OCI-LY3 (cell line): ENCODE results near the gene USP32.
A peak's percentile ranks its signal among the peaks of the same experiment; 100 is the strongest.

Source experiments
- H2AFZ ChIP-seq: fragments of 200-600, 300-600 bp; shearing (Covaris generic); 2 replicates; pipeline ENCODE4 v1.6.0; 2014; ENCODE audit warnings: antibody characterized with exemption, low read depth, low read length
- H3K27ac ChIP-seq: fragments of 200-600, 300-600 bp; sonication (generic); 2 replicates; pipeline ENCODE4 v1.5.1; 2014; ENCODE audit warnings: mild to moderate bottlenecking, low read length, moderate library complexity, mixed read lengths
- H3K27me3 ChIP-seq: fragments of 200-600, 300-600 bp; sonication (generic); 2 replicates; pipeline ENCODE4 v1.6.1; 2014; ENCODE audit warnings: low read depth, low read length, mixed read lengths
- H3K36me3 ChIP-seq: fragments of 200-600, 300-600 bp; sonication (generic); replicated peaks from 2 replicates; pipeline ENCODE3; 2014; ENCODE audit warnings: low read depth, low read length, mixed read lengths
- H3K4me1 ChIP-seq: fragments of 300-600, 200-600 bp; sonication (generic); 2 replicates; pipeline ENCODE4 v1.6.1; 2014; ENCODE audit warnings: low read length, mixed read lengths
- H3K4me2 ChIP-seq: fragments of 200-600, 300-600 bp; sonication (generic); 2 replicates; pipeline ENCODE4 v1.6.1; 2014; ENCODE audit warnings: low read length, mixed read lengths
- H3K4me3 ChIP-seq: fragments of 300-600, 200-600 bp; sonication (generic); 2 replicates; pipeline ENCODE4 v1.5.1; 2014; ENCODE audit warnings: antibody characterized with exemption, mild to moderate bottlenecking, low read length, moderate library complexity
- H3K79me2 ChIP-seq: fragments of 300-600, 200-600 bp; shearing (Covaris generic); 2 replicates; pipeline ENCODE4 v1.6.1; 2014; ENCODE audit warnings: mild to moderate bottlenecking, low read length, mixed read lengths
- H3K9ac ChIP-seq: fragments of 300-600, 200-600 bp; shearing (Covaris generic); 2 replicates; pipeline ENCODE4 v1.6.0; 2014; ENCODE audit warnings: mild to moderate bottlenecking, low read length, moderate library complexity
- H3K9me3 ChIP-seq: fragments of 200-600, 300-600 bp; shearing (Covaris generic); 2 replicates; pipeline ENCODE4 v1.6.1; 2014; ENCODE audit warnings: low read length, mixed read lengths; ENCODE audit not compliant: insufficient read depth
- H4K20me1 ChIP-seq: fragments of 200-600, 300-600 bp; sonication (generic); 2 replicates; pipeline ENCODE4 v1.6.1; 2016; ENCODE audit warnings: low read length, mixed read lengths; ENCODE audit not compliant: insufficient read depth
- CTCF ChIP-seq: fragments of 200-600, 300-600 bp; sonication (generic); IDR thresholded peaks from 2 replicates; pipeline ENCODE4 v1.5.1; 2014; ENCODE audit warnings: antibody characterized with exemption, low read length, low read depth
- EZH2phosphoT487 ChIP-seq: fragments of 200-600 bp; shearing (Covaris generic); IDR thresholded peaks from 2 replicates; pipeline ENCODE4 v1.6.1; 2018; ENCODE audit warnings: antibody characterized with exemption, mixed run types, low read depth

The USP32 gene

DNA sequence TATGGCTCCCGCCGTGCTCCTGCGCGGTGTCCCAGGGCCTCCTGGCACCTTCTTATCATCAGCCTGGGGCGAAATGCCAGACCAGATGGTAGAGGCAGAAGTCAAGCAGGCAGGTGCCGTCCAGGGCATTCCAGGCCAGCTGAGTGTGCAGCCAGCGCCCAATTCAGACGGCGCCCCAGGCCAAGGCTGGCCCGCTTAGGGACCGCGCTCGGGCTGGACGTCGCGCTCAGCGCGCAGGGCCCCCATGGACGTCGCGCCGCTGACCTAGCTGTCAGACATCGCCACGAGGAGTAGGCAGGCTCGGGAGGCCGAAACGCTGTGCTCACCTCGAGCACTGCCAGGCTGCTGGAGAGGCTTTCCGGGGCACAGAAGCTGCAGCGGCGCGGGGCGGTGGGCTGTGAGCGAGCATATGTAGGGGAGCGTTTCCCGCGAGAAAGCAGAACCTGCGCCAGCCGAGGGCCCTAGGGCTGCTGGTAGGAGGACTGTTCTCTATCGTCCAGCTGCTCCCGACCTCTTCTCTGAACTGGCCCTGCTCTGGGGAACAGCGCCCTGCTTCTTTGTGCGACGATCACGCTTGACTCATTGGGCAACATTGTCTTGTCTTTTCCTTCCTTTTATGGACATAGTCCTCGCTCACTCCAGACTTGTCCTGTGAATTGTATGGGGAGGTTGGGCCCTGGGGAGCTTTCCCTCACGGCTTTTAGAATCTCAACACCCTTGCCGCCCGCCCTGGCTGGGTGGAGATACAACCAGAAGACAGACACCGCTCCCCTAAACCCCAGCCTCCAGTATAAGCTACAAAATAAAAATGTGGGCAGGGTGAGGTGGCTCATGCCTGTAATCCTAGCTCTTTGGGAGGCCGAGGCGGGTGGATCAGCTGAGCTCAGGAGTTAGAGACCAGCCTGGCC, 250.6 kb downstream of the USP32 start:
- H4K20me1 ChIP-seq: no peaks in the 10 kb centered on the region
- no peak overlapping the region for H2AFZ ChIP-seq
- H3K9ac ChIP-seq: no peak overlapping the region
- no peak overlapping the region for H3K27ac ChIP-seq
- no peak overlapping the region for H3K4me3 ChIP-seq
- H3K4me2 ChIP-seq: 0 out of 2 replicates have a peak overlapping the region, but pooled peaks have one; percentile 17
- TF ChIP-seq EZH2phosphoT487: no peak
- TF ChIP-seq CTCF: no peak
- no peaks in the 10 kb centered on the region for H3K9me3 ChIP-seq
- H3K79me2 ChIP-seq: no peaks in the 10 kb centered on the region
- peaks cover 10% of the 10 kb centered on the region; the same call in 1 of the 2 replicates for H3K27me3 ChIP-seq
- no peaks in the 10 kb centered on the region for H3K36me3 ChIP-seq
- H3K4me1 ChIP-seq: peaks cover 13% of the 10 kb centered on the region

DNA sequence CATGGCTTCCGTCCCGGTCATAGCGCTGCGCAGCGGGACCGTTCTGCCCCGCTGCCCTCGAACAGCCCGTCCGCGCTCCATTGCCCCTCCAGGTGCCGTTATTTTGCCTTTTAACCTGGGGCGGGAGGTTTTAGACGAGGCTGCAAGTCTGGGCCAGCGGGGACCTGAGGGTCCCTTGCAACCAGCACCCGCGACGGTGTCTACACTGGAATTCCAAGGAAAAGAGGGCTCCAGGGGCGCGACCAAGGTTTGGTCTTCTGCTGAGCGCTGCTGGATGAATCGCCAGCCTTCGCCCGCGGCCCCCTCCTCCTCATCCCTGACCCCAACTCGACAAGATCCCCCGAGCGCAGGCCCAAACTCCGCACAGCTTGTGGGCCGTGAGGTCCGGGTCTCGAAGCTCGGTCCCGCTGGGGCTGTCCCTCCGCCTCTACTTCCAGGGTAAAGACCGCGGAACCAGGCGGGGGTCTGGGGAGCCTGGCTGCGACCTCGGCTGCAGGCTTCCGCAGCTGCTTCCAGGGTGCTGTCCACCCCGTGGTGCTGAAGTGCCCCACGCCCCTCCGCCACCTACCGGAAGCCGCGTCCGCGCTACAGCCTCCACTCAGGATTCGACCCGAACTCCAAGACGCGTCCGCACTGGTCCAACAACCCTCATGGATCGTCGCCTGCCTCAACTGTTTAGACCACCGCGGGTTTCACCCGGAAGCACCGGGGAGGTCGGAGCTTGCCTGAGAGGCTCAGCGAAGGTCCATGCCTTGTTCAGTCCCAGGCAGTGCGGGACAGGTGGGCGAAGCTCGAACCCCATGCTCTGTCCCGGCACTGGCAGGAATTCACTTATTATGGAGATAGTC, 252.3 kb downstream of the USP32 start:
- H3K9ac ChIP-seq: no peak overlapping the region
- H3K4me2 ChIP-seq: no peak overlapping the region
- TF ChIP-seq CTCF (no peak), EZH2phosphoT487 (no peak)
- peaks cover 13% of the 10 kb centered on the region for H3K4me1 ChIP-seq
- H4K20me1 ChIP-seq: no peaks in the 10 kb centered on the region
- no peak overlapping the region for H3K27ac ChIP-seq
- H3K4me3 ChIP-seq: no peak overlapping the region
- no peak overlapping the region for H2AFZ ChIP-seq
- peaks cover 3% of the 10 kb centered on the region; the same call in 1 of the 2 replicates for H3K27me3 ChIP-seq
- H3K36me3 ChIP-seq: no peaks in the 10 kb centered on the region
- no peaks in the 10 kb centered on the region for H3K9me3 ChIP-seq
- H3K79me2 ChIP-seq: no peaks in the 10 kb centered on the region

- Histone ChIP-seq H3K79me2 (no peaks in the 10 kb centered on the region), H3K27me3 (peaks cover 3% of the 10 kb centered on the region; the same call in 1 of the 2 replicates), H3K36me3 (no peaks in the 10 kb centered on the region), H3K4me3 (no peak overlapping the region), H3K27ac (no peak overlapping the region), H3K4me2 (no peak overlapping the region), H4K20me1 (no peaks in the 10 kb centered on the region), H3K4me1 (peaks cover 13% of the 10 kb centered on the region), H3K9me3 (no peaks in the 10 kb centered on the region), H2AFZ (no peak overlapping the region), H3K9ac (no peak overlapping the region)
- TF ChIP-seq EZH2phosphoT487 (no peak), CTCF (no peak)
These were observed 253.0 kb downstream of the USP32 start for GRCh38 chr17:60138769-60139437.
